GDM1 (cell line): Measurements from ENCODE around the gene NACC2.
"Not testable (repeated sequence)": the region's sequence is repeated elsewhere in the genome, so short reads cannot be mapped to it uniquely, and the experiment has no call there.

Experiments used
- DNase-seq: peaks from one replicate; lab custom pipeline; 2025; lab: John Stamatoyannopoulos, UW

Gene NACC2

DNA sequence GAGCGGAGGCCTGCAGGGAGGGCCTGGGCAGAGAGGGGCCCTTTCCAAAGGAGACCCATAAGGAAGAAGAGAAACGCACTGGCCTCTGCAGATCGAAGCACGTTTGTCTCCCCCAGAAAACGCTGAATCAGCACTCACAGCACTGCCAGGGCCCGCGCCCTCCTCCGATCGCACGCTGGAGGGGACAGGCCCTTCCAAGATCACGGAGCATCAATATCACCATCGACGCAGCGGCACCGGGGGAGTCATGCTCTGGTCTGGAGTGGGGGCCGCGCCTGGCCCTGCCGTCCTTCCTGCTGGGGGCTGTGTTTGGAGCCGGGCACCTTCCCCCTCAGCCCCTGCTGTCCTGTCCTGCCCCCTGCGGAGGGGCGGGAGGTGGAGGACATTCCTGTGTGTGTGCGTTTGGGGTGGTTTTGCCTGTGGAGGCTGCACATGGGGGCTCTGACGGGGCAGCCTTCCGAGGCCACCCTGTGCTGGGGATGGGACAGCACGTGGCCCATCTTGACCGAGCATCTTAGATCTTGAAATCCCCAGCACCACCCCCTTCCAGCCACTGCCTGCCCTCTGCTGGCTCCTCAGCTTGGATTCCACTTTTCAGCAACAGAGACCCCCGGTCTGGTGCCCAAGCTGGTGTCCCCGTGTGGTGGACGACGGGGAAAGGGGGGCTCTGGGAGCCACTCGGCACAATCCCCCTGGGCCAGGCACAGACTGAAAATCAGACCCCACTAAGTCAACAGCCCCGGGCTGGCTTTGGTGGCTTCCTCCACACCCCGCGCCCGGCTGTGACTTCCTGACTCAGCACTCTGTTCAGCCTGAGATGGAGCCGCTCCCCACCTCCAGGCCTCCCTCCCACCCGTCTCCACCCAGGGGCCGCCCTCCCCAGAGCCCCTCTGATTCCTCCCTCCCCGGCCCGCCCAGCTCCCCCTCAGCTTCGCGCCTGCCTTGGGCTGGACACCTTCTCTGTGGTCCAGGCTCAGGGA, 15.3 kb upstream of the NACC2 start:
- peak; percentile 26 for DNase-seq

GRCh38 chr9:136109351-136110081, 14.4 kb upstream of the NACC2 start:
- peak; percentile 97 for DNase-seq

DNA sequence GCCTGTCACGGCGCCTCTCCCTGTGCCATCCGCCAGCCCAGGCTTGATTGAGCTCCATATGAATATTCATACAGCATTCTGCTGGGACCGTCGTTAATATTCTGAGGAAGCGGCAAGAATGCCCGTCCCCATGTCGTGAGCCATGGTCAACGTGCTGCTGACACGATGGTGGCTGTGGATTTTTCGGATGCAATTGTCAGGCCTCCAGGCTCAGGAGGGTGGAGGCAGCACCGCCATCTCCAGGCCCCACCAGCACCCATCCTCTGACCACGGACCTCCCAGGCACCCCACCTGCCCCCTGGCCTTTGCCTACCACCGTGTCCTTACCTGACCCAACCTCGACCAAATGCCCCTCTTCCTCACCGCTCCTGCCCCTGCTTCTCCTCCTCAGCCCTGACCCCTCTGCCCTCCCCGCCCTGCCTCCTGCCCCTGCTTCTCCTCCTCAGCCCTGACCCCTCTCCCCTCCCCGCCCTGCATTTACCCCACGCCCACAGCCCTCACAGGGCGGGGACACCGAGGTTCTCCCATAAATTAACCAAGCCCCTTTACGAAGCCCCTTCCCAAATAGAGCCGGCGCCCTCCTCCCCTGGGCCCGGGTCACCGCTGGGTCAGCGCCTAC, 13.7 kb upstream of the NACC2 start:
- no peak for DNase-seq

GRCh38 chr9:136107953-136108647, 13.0 kb upstream of the NACC2 start:
- no peak for DNase-seq

- DNase-seq = peak; percentile 68
Measured at GRCh38 chr9:136107155-136107952, 12.3 kb upstream of the NACC2 start.

DNA sequence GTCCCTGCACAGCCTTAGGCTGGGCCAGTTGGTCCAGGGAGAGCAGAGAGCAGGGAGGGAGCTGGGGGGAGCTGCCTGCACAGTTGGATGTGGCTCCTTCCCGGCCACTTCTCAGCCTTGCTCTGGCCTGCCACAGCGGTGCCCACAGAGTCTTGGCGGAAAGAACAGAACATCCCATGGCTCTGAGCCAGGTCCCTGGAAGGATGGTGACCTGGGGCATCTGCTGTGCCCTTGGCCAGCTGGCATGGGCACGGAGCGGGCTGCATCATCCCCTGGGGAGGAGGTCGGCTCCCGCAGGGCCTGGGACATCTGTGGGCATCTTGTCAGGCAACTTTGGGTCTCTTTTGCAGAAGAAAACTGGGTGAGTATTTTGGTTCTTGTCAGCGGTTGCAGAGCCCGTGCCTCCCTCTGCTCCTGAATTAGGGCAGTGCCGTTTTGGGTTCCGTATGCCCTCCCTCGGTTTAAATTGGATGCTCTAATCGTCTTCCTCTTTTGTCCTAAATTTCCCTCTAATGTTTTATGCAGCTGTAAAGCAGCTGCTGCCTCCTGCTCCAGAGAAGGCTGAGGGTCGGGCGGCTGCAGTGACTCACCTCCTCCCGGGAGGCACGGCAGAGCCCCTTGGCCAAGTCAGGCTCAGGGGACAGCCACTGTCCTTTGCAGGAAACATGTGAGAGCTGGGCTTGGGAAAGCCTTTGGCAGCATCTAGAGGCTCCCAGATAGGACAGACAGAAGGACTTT, 10.5 kb upstream of the NACC2 start:
- no peak for DNase-seq

GRCh38 chr9:136104916-136105315, 9.8 kb upstream of the NACC2 start:
- DNase-seq = no peak

DNA sequence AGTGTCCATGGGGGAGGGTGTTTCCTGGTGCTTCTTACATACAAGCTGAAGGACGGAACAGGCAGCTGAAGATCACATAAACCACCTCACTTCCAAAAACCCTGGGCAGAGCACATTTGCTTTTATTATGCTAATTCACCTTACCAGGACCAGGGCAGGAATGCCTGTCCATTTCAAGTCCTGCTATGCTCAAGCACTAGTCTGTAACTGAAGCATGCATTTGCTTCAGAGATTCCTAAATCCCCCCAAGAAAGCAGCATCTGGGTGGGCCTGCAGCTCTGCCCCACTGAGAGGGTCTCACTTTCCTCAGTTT, 9.4 kb upstream of the NACC2 start:
- no peak for DNase-seq

GRCh38 chr9:136103651-136104487, 8.8 kb upstream of the NACC2 start:
- DNase-seq = no peak

GRCh38 chr9:136101615-136102074, 6.6 kb upstream of the NACC2 start:
- DNase-seq = not testable (repeated sequence)

- DNase-seq = no peak
Measured at GRCh38 chr9:136100700-136101614, 5.9 kb upstream of the NACC2 start.

- no peak for DNase-seq
Measured at GRCh38 chr9:136099542-136099941, 4.5 kb upstream of the NACC2 start.

DNA sequence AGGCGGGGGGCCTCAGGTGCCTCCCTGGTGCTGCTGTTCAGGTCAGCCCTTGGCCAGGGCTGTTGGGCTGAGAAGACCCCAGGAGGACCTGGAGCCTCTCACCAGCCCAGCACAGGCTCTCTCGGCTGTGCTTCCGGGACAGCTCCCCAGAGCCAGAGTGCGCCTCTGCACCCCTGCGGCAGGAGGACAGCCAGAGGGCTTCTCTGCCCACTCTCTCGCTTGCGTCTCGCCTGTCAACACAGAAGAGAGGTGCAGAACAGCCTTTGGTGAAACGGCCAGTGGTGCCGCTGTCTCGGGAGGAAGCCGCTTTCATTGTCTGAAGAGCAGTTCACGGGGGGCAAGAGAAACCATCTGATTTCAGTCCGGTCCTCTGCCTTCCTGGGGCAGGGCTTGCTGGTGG, 3.8 kb upstream of the NACC2 start:
- no peak for DNase-seq

DNA sequence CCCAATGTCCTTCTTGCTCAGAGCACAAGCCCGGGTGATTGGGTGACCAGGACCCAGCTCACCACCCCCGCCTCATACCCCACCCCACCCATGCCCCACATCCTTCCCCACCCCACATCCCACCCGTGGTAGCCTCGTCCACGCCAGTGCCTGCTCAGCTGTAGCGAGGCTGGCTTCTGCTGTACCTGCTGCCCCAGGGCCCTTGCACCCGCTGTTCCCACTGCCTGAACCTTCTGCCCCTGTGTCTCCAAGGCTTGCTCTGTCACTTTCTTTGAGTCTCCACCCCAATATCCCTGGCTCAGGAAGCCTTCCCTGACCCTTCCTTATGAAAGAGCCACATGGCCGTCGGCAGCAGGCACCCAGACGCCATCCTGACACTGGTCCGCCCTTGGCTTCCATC, 3.1 kb upstream of the NACC2 start:
- DNase-seq = no peak

GRCh38 chr9:136096505-136097001, 1.5 kb upstream of the NACC2 start:
- DNase-seq = no peak

- DNase-seq = no peak
Measured at GRCh38 chr9:136093995-136094881, 851 bp downstream of the NACC2 start.

- DNase-seq = no peak
Measured at GRCh38 chr9:136093346-136093986, 1.6 kb downstream of the NACC2 start.
